Left lung (tissue), 10 donors: Measurements from ENCODE around the gene MKI67. TPM values are rescaled to one million over a fixed set of nuclear protein-coding genes. Genes with fewer than 3 reads are reported as not detected.

Experiments used
- ATAC-seq: fragments of 200-7000 bp; cut with Tn5 transposase; one replicate; pipeline ENCODE4 v1.9.1; 2020; ENCODE audit warnings: moderate library complexity
- DNase-seq, 4 donors: peaks; one replicate each; pipeline ENCODE4 v3.0.0-alpha.2; 2013 to 2020
- H3K27ac ChIP-seq, 2 donors: fragments of 200-600 bp; sonication (generic) in 1 of 2; one replicate each; pipeline versions ENCODE4 v1.5.0 to v1.8.0; 2020 to 2021
- H3K27me3 ChIP-seq, 2 donors: fragments of 200-600 bp; sonication (generic) in 1 of 2; one replicate each; pipeline versions ENCODE4 v1.5.0 to v1.8.0; 2020 to 2021
- H3K36me3 ChIP-seq, 2 donors: fragments of 200-600 bp; sonication (generic) in 1 of 2; one replicate each; pipeline versions ENCODE4 v1.5.0 to v1.8.0; 2020 to 2021
- H3K4me1 ChIP-seq, 2 donors: fragments of 200-600 bp; one replicate each; pipeline ENCODE4 v1.8.0; 2021
- H3K4me3 ChIP-seq, 2 donors: fragments of 200-600 bp; sonication (generic) in 1 of 2; one replicate each; pipeline versions ENCODE4 v1.5.0 to v1.8.0; 2020 to 2021; ENCODE audit warnings: mild to moderate bottlenecking in 1 of 2
- H3K9me3 ChIP-seq, 2 donors: fragments of 200-600 bp; sonication (generic) in 1 of 2; one replicate each; pipeline versions ENCODE4 v1.5.0 to v1.8.0; 2020 to 2021
- intact Hi-C, 2 donors: fragments of 100-400 bp; cut with DNase I; formaldehyde crosslinking; loops; one replicate each; pipeline versions ENCODE4 v1.11.2 to v1.14.2; 2022
- polyA plus RNA-seq, 6 donors: library from polyadenylated mRNA; unstranded; fragments of 120-200 nt; gene quantifications; one replicate each; pipeline ENCODE4 v1.2.1, GENCODE V29; 2013; ENCODE audit not compliant: insufficient read length in 6 of 6
- total RNA-seq, 2 donors: library from RNA; stranded (reverse); fragmentation: NEBNext Ultra II Directional; extraction: Animal tissue kit (Norgen Biotek cat#: 25700); gene quantifications; one replicate each; pipeline ENCODE4 v1.2.1, GENCODE V29; 2021
- TF ChIP-seq, protein P1 (sequence below), 2 donors: fragments of 200-600 bp; sonication (generic) in 1 of 2; IDR thresholded peaks; one replicate each; pipeline versions ENCODE4 v1.5.0 to v1.8.0; 2021; ENCODE audit warnings: antibody characterized with exemption in 2 of 2
- donor health status: DM: no; HTN: yes; CAD: no.
- donor health status: DM: no; HTN: no; CAD: no.

The MKI67 gene
- total and polyA plus RNA-seq, 8 donors, result 6.9 to 109 (median 46.2) TPM

GRCh38 chr10:128073890-128074289, 52.3 kb downstream of the MKI67 start:
- no peak overlapping the region for H3K4me3 ChIP-seq
- H3K4me1 ChIP-seq, result peaks cover 0 to 8% of the 10 kb centered on the region in 2 donors
- H3K9me3 ChIP-seq, result no peaks in the 10 kb centered on the region
- H3K36me3 ChIP-seq, result peaks cover 0 to 100% of the 10 kb centered on the region in 2 donors
- no peaks in the 10 kb centered on the region for H3K27me3 ChIP-seq
- no peak for DNase-seq
- no peak for ATAC-seq
- no peak overlapping the region for H3K27ac ChIP-seq
- TF ChIP-seq, protein P1, sequence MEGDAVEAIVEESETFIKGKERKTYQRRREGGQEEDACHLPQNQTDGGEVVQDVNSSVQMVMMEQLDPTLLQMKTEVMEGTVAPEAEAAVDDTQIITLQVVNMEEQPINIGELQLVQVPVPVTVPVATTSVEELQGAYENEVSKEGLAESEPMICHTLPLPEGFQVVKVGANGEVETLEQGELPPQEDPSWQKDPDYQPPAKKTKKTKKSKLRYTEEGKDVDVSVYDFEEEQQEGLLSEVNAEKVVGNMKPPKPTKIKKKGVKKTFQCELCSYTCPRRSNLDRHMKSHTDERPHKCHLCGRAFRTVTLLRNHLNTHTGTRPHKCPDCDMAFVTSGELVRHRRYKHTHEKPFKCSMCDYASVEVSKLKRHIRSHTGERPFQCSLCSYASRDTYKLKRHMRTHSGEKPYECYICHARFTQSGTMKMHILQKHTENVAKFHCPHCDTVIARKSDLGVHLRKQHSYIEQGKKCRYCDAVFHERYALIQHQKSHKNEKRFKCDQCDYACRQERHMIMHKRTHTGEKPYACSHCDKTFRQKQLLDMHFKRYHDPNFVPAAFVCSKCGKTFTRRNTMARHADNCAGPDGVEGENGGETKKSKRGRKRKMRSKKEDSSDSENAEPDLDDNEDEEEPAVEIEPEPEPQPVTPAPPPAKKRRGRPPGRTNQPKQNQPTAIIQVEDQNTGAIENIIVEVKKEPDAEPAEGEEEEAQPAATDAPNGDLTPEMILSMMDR (IDR thresholded peaks at IDR 0.05), result no peak
- intact Hi-C loops, result loop anchor here in 1 of 2 donors (5.0 to 10.0 kb wide), 3 partner anchors 37 to 212 kb away; no protein-coding TSS in a partner anchor

DNA sequence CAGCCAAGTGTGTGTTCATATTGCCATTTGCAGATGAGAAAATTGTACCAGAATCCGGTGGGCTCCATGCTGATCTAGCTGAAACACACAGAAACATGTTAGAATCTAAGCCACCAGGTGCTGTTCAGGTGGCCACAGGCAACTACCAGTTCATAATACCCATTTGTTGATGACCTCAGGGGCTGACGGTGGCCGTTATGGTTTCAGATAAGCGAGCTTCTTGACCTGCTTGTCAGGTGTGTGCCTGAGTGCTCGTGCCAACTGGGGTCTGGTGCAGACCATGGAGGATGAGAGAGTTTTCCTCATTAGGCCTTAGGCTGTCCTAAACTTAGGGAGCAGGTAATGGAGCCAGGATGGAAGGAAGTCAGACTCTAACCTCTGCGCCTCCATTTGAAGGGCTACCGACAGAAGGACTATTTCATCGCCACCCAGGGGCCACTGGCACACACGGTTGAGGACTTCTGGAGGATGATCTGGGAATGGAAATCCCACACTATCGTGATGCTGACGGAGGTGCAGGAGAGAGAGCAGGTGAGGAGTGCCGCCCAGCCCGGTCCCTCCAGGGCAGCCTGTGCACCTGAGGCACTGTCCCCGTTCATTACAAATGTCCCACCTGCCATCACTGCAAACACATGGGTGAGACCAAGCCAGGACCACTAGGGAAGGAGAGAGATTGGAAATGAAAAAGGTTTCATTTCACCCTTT, 53.1 kb downstream of the MKI67 start:
- ATAC-seq (no peak), DNase-seq (no peak)
- Histone ChIP-seq H3K36me3 (peaks cover 0 to 100% of the 10 kb centered on the region in 2 donors), H3K27me3 (no peaks in the 10 kb centered on the region), H3K9me3 (no peaks in the 10 kb centered on the region), H3K4me1 (peaks cover 0 to 16% of the 10 kb centered on the region in 2 donors), H3K4me3 (no peak overlapping the region), H3K27ac (no peak overlapping the region)
- TF ChIP-seq, protein P1 (IDR thresholded peaks at IDR 0.05), result no peak
- intact Hi-C loops, result loop anchor here in 1 of 2 donors (5.0 to 10.0 kb wide), 3 partner anchors 36 to 211 kb away; no protein-coding TSS in a partner anchor

DNA sequence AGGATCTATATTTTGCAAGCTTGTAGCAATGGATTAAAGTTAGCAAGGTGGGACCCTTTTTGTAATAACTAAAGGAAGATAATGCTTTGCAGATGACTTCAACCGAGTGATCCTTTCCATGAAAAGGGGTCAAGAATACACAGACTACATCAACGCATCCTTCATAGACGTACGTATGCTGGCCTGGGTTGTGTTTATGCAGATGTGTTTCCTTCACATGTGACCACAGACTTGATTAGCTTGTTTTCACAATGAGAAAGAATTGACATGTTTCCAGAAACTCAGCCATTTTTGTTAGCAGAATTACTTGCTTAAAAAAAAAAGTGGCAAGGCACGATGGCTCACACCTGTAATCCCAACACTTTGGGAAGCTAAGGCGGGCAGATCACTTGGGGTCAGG, 54.2 kb downstream of the MKI67 start:
- no peak for DNase-seq
- TF ChIP-seq, protein P1 (IDR thresholded peaks at IDR 0.05), result no peak
- no peak for ATAC-seq
- Histone ChIP-seq H3K36me3 (peaks cover 0 to 100% of the 10 kb centered on the region in 2 donors), H3K27me3 (no peaks in the 10 kb centered on the region), H3K9me3 (no peaks in the 10 kb centered on the region), H3K27ac (no peak overlapping the region), H3K4me3 (no peak overlapping the region), H3K4me1 (peaks cover 0 to 16% of the 10 kb centered on the region in 2 donors)
- intact Hi-C loops, result loop anchor here in 1 of 2 donors (5.0 to 10.0 kb wide), 3 partner anchors 35 to 210 kb away; no protein-coding TSS in a partner anchor

- Histone ChIP-seq H3K9me3 (no peaks in the 10 kb centered on the region), H3K27ac (no peak overlapping the region), H3K4me3 (no peak overlapping the region), H3K36me3 (peaks cover 0 to 100% of the 10 kb centered on the region in 2 donors), H3K27me3 (no peaks in the 10 kb centered on the region), H3K4me1 (peaks cover 0 to 16% of the 10 kb centered on the region in 2 donors)
- DNase-seq (no peak), ATAC-seq (no peak)
- intact Hi-C loops, result loop anchor here in 1 of 2 donors (5.0 to 10.0 kb wide), 3 partner anchors 34 to 209 kb away; no protein-coding TSS in a partner anchor
- TF ChIP-seq, protein P1 (IDR thresholded peaks at IDR 0.05), result no peak
Measured at GRCh38 chr10:128071417-128071782, 54.8 kb downstream of the MKI67 start.

DNA sequence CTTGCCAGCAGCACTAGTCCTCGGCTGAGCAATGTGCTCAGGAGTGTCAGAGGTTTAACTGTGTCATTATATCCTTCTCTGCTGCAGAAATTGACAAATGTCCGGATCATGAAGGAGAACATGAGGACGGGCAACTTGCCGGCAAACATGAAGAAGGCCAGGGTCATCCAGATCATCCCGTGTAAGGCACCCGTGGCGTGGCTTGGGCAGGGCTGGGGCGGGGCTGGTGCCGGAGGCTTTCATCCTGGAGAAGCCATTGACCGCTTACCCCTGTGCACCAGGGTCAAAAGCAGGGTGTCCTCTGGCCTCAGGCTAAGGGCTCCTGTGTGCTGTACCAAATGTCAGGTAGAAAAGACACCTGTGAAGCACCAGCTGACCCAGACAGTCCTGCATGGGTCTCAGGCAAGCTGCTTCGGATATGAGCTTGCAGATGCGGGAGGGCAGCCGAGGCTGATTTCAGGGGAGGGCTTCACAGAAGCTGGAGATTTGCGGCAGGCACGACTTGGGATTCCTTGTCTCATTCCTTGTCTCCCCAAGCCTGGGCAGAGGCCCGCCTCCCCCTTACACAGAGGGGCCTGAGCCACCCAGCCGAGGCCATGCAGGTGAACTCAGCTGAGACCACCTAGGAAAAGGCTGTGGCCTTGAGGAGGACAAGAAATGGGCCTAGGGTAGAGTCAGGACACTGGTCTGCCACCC, 55.4 kb downstream of the MKI67 start:
- Histone ChIP-seq H3K4me3 (no peak overlapping the region), H3K27ac (no peak overlapping the region), H3K4me1 (peaks cover 0 to 21% of the 10 kb centered on the region in 2 donors), H3K36me3 (peaks cover 0 to 100% of the 10 kb centered on the region in 2 donors), H3K27me3 (no peaks in the 10 kb centered on the region), H3K9me3 (no peaks in the 10 kb centered on the region)
- TF ChIP-seq, protein P1 (IDR thresholded peaks at IDR 0.05), result no peak
- no peak for DNase-seq
- no peak for ATAC-seq
- intact Hi-C loops, result loop anchor here in 1 of 2 donors (5.0 to 10.0 kb wide), 3 partner anchors 34 to 209 kb away; no protein-coding TSS in a partner anchor
